ENCODE measurements around the gene S100A1.

DNA sequence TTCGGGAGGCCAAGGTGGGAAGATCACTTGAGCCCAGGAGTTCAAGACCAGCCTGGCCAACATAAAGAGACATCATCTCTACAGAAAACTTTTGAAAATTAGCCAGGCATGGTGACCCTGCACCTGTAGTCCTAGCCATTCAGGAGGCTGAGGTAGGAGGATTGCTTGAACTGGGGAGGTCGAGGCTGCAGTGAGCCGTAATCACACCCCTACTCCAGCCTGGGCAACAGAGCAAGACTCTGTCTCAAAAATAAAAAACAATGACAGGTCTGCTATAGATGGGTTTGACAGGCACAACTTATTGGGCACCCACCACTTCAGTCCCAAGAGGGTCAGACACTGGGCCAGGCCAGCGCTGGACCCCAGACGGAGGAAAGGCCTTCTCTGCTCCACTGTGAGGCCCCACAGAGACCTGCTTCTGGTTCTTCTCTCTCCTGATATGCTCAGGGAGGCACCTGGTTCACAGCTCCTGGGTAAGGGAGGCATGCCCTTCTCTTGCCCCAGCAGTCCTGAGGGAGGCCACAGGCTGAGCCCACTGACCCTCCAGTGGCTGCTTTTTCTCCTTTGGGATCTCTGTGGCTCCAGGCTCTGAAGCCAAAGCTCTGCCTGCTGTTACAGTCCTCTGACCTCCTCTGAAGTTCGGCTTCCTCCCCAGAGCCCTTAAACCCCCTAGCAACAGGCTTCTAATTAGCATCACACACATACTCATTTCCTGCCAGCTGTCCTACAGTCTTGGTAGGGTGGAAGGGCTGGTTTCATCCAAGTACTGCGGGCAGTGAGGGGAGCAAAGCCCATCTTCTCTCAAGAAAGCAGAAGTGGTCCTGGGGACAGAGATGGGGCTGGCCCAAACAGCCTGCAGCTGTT lies 29.7 kb upstream of the S100A1 start:
- TF ChIP-seq FOXM1 (IDR thresholded peaks at IDR 0.05; ENCODE audit: borderline replicate concordance) (no peak), SP1 (IDR thresholded peaks at IDR 0.05) (no peak), LEF1 (IDR thresholded peaks at IDR 0.05; ENCODE audit: borderline replicate concordance) (no peak)
- TF ChIP-seq, protein P1, sequence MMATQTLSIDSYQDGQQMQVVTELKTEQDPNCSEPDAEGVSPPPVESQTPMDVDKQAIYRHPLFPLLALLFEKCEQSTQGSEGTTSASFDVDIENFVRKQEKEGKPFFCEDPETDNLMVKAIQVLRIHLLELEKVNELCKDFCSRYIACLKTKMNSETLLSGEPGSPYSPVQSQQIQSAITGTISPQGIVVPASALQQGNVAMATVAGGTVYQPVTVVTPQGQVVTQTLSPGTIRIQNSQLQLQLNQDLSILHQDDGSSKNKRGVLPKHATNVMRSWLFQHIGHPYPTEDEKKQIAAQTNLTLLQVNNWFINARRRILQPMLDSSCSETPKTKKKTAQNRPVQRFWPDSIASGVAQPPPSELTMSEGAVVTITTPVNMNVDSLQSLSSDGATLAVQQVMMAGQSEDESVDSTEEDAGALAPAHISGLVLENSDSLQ (IDR thresholded peaks at IDR 0.05) = no peak

Measured in HEK293T (cell line).